GM18526 (cell line): ENCODE measurements around the gene GABBR2.

ENCODE experiments used
- POLR2A ChIP-seq: IDR thresholded peaks from 3 replicates; pipeline ENCODE4 v1.6.1; 2011; ENCODE audit not compliant: insufficient read length; ENCODE audit errors: extremely low read depth

GABBR2 gene

GRCh38 chr9:98406469-98406868 lies 302.3 kb downstream of the GABBR2 start:
- no peak for TF ChIP-seq POLR2A

- TF ChIP-seq POLR2A, result no peak
Measured at GRCh38 chr9:98404237-98404636, 304.5 kb downstream of the GABBR2 start.

GRCh38 chr9:98403715-98404114 lies 305.0 kb downstream of the GABBR2 start:
- no peak for TF ChIP-seq POLR2A

- TF ChIP-seq POLR2A, result no peak
Measured at GRCh38 chr9:98402019-98402840, 306.5 kb downstream of the GABBR2 start.

GRCh38 chr9:98401140-98402018 lies 307.4 kb downstream of the GABBR2 start:
- TF ChIP-seq POLR2A, result no peak

GRCh38 chr9:98399950-98400683 lies 308.6 kb downstream of the GABBR2 start:
- no peak for TF ChIP-seq POLR2A

GRCh38 chr9:98396656-98397055 lies 312.1 kb downstream of the GABBR2 start:
- TF ChIP-seq POLR2A, result no peak

GRCh38 chr9:98396236-98396635 lies 312.5 kb downstream of the GABBR2 start:
- no peak for TF ChIP-seq POLR2A

- TF ChIP-seq POLR2A, result no peak
Measured at GRCh38 chr9:98391867-98392266, 316.9 kb downstream of the GABBR2 start.

GRCh38 chr9:98391406-98391805 lies 317.3 kb downstream of the GABBR2 start:
- no peak for TF ChIP-seq POLR2A

GRCh38 chr9:98385751-98386150 lies 323.0 kb downstream of the GABBR2 start:
- no peak for TF ChIP-seq POLR2A

GRCh38 chr9:98383758-98384157 lies 325.0 kb downstream of the GABBR2 start:
- TF ChIP-seq POLR2A, result no peak

GRCh38 chr9:98381311-98382103 lies 327.2 kb downstream of the GABBR2 start:
- no peak for TF ChIP-seq POLR2A

GRCh38 chr9:98380065-98380681 lies 328.6 kb downstream of the GABBR2 start:
- no peak for TF ChIP-seq POLR2A
